ENCODE results near the gene TAT. TPM values are rescaled to one million over a fixed set of nuclear protein-coding genes. Genes with fewer than 3 reads are reported as not detected.
A peak's percentile ranks its signal among the peaks of the same experiment; 100 is the strongest.

Gene TAT
- total RNA-seq, 1 experiment from 2014 or later: not detected

DNA sequence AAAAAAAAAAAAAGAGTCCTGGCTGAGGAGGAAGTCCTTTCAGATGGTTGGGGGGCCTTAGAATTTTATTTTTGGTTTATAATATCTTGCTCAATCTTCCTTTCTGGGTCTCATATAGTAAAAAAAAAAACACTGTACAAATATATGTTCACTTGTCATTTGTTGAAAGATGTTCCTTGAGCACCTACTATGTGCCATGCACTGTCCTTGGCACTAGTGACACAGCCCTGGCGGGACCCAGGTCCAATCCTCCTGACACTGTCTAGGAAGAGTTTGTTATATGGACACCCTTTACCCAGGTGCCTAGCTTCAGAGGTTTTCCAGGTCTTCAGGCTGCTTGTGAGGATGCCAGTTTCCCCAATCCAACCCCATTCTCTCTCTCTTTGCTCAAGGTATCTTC lies 48.6 kb downstream of the TAT start:
- TSS peak; percentile 3 for BruUV-seq (replicated peaks)
- intact Hi-C loops (cut with micrococcal nuclease; ENCODE audit: unreplicated experiment): no loop called here
- TF ChIP-seq, protein P1, sequence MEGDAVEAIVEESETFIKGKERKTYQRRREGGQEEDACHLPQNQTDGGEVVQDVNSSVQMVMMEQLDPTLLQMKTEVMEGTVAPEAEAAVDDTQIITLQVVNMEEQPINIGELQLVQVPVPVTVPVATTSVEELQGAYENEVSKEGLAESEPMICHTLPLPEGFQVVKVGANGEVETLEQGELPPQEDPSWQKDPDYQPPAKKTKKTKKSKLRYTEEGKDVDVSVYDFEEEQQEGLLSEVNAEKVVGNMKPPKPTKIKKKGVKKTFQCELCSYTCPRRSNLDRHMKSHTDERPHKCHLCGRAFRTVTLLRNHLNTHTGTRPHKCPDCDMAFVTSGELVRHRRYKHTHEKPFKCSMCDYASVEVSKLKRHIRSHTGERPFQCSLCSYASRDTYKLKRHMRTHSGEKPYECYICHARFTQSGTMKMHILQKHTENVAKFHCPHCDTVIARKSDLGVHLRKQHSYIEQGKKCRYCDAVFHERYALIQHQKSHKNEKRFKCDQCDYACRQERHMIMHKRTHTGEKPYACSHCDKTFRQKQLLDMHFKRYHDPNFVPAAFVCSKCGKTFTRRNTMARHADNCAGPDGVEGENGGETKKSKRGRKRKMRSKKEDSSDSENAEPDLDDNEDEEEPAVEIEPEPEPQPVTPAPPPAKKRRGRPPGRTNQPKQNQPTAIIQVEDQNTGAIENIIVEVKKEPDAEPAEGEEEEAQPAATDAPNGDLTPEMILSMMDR (IDR thresholded peaks at IDR 0.05; ENCODE audit: unreplicated experiment): no peak
- Mint-ChIP-seq H3K9me3 (ENCODE audit: low read depth, unreplicated experiment) (no peaks in the 10 kb centered on the region), H3K27ac (ENCODE audit: unreplicated experiment) (peak overlapping the region; percentile 23), H3K4me3 (ENCODE audit: low read depth, unreplicated experiment) (peak overlapping the region; percentile 81), H3K4me1 (ENCODE audit: low read depth, unreplicated experiment) (peaks cover 59% of the 10 kb centered on the region), H3K27me3 (ENCODE audit: unreplicated experiment) (no peaks in the 10 kb centered on the region), H3K36me3 (ENCODE audit: insufficient read depth, unreplicated experiment) (peaks cover 48% of the 10 kb centered on the region)
- CTCF ChIA-PET: interaction anchor here (2.0 kb wide), 1 partner anchor 27 kb away, joined by 7 read pairs; no protein-coding TSS in a partner anchor
- DNase-seq: no peak

DNA sequence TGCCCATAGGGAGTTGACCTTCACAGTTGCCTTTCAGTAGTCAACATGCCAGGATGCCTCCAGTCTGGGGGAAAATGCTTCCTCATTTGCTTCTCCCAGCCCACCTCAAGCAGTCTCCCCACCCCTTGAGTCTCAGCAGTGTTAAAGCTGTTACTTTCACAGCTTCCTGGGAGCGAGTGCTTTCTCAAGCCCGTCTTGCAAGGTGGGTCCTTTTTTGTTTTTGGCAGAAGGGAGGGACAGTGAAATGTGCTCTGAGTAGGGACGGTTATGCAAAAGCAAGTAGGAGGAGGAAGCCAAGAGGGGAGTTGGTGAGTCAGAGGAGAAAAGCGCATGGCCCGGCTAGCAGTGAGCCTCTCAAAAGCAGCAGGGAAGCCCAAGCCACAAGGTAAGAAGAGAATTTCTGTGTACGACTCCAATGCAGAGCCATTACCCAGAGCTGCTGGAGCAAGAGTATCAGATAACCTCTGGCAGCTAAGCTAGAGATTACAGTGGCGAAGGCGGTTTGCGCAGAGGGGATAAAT lies 50.7 kb downstream of the TAT start, which contains the start of gene CHST4:
CHST4 (plus strand) TSS at position 316 of the 521 bp plus-strand sequence. CDS start 10,252 bp downstream, outside the sequence.
- intact Hi-C loops (cut with micrococcal nuclease; ENCODE audit: unreplicated experiment): loop anchor here (1.0 kb wide), 1 partner anchor 11 kb away; no protein-coding TSS in a partner anchor
- peaks cover 61% of the 10 kb centered on the region for H3K4me1 Mint-ChIP-seq (ENCODE audit: low read depth, unreplicated experiment)
- no peaks in the 10 kb centered on the region for H3K27me3 Mint-ChIP-seq (ENCODE audit: unreplicated experiment)
- peak within 1 kb of the TSS; percentile 96 for H3K27ac Mint-ChIP-seq (ENCODE audit: unreplicated experiment)
- TF ChIP-seq, protein P1 (IDR thresholded peaks at IDR 0.05; ENCODE audit: unreplicated experiment): no peak
- peaks cover 48% of the 10 kb centered on the region for H3K36me3 Mint-ChIP-seq (ENCODE audit: insufficient read depth, unreplicated experiment)
- peak within 1 kb of the TSS; percentile 81 for H3K4me3 Mint-ChIP-seq (ENCODE audit: low read depth, unreplicated experiment)
- CTCF ChIA-PET: interaction anchor here (1.0 to 2.3 kb wide), 9 partner anchors 9 to 114 kb away, joined by 3 to 16 read pairs (median 4); partner anchors contain the start of gene ZNF23
- no TSS peak for BruUV-seq (replicated peaks)
- H3K9me3 Mint-ChIP-seq (ENCODE audit: low read depth, unreplicated experiment): no peaks in the 10 kb centered on the region
- DNase-seq: peak; percentile 82

DNA sequence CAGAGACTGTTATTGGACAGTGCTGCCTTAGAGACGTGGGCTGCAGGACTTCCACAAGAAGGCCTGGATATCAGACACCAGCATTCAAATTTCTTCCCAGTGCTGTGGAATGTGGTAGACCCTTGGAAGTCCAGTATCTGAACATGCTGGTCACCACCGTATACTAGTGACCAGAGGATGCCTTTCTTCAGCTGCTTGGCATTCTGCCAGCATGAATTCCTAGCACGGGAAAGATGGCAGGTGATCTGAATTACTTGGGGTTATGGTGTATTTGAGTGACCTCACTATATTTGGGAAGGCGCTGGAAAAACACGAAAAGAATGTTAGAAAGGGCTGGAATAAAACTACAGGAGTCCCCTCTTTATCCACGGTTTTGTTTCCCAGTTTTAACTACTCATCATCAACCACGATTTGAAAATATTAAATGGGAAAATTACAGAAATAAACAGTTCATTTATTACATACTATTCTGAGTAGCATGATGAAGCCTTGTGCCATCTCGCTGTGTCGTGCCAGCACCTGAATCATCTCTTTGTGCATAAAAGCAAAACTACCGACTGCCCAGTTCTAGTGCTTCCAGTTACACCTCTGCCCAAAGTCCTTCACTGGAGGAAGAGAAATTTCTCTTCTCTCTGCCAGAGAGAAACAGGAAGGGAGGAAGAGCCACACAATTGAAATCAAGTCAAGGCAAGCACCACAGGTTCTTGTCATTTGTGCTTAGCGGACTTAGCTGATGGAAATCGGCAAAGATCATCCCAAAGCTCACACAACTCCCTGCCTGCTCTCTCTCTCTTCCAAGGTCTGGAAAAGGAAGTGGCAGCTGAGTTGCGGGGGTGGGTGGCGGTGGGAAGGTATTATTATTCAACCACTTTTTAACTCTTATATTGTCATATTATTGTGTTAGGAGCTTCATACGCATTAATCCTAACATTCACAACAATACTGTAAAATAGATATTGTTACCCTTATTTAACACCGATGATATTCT lies 52.0 kb downstream of the TAT start:
- intact Hi-C loops (cut with micrococcal nuclease; ENCODE audit: unreplicated experiment): no loop called here
- Mint-ChIP-seq H3K27ac (ENCODE audit: unreplicated experiment) (peak overlapping the region; percentile 96), H3K4me1 (ENCODE audit: low read depth, unreplicated experiment) (peaks cover 60% of the 10 kb centered on the region), H3K36me3 (ENCODE audit: insufficient read depth, unreplicated experiment) (peaks cover 41% of the 10 kb centered on the region), H3K9me3 (ENCODE audit: low read depth, unreplicated experiment) (no peaks in the 10 kb centered on the region), H3K27me3 (ENCODE audit: unreplicated experiment) (no peaks in the 10 kb centered on the region), H3K4me3 (ENCODE audit: low read depth, unreplicated experiment) (peak overlapping the region; percentile 81)
- DNase-seq: no peak
- BruUV-seq (replicated peaks): no TSS peak
- TF ChIP-seq, protein P1 (IDR thresholded peaks at IDR 0.05; ENCODE audit: unreplicated experiment): no peak
- CTCF ChIA-PET: no interaction called here

DNA sequence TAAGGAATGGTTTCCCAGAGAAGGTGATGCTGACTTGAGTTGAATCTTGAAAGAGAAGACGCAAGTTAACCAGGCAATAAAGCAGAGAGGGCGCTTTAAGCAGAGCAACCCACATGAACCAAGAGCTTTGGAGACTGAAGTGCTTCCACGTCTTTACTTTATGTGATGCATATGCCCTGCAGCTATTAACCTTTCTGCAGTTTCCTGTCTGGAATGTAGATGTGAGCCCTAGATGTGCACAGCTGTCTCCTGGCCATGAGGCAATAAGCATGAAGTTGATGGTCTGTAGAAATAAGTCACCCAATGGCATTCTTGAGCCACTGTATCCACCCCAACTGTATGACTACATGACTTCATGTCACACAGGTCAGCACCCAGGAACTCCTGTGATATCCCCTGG lies 56.3 kb downstream of the TAT start:
- DNase-seq: no peak
- Mint-ChIP-seq H3K27me3 (ENCODE audit: unreplicated experiment) (no peaks in the 10 kb centered on the region), H3K4me1 (ENCODE audit: low read depth, unreplicated experiment) (peaks cover 50% of the 10 kb centered on the region), H3K27ac (ENCODE audit: unreplicated experiment) (no peak overlapping the region), H3K36me3 (ENCODE audit: insufficient read depth, unreplicated experiment) (peaks cover 4% of the 10 kb centered on the region), H3K9me3 (ENCODE audit: low read depth, unreplicated experiment) (no peaks in the 10 kb centered on the region), H3K4me3 (ENCODE audit: low read depth, unreplicated experiment) (no peak overlapping the region)
- intact Hi-C loops (cut with micrococcal nuclease; ENCODE audit: unreplicated experiment): no loop called here
- TF ChIP-seq, protein P1 (IDR thresholded peaks at IDR 0.05; ENCODE audit: unreplicated experiment): no peak
- BruUV-seq (replicated peaks): no TSS peak
- CTCF ChIA-PET: interaction anchor here (1.1 kb wide), 1 partner anchor 9 kb away, joined by 3 read pairs; no protein-coding TSS in a partner anchor

Other genes starting within 250 kb of the TAT start
- gene CALB2, start 218.4 kb downstream of the TAT start, total RNA-seq (2022): 16.6 and 35.1 TPM in 2 replicates
- not detected in 2 replicates for gene TLE7, start 135.0 kb downstream of the TAT start, total RNA-seq (2022)
- 13.3 and 13.9 TPM in 2 replicates for gene ZNF23, start 114.8 kb downstream of the TAT start, total RNA-seq (2022)
- gene ZNF19, start 87.8 kb downstream of the TAT start, total RNA-seq (2022): 11.1 and 11.3 TPM in 2 replicates
- gene CHST4, start 50.7 kb downstream of the TAT start, total RNA-seq (2022): 72.9 and 105 TPM in 2 replicates
- 38.4 and 40.1 TPM in 2 replicates for gene MARVELD3, start 49.1 kb upstream of the TAT start, total RNA-seq (2022)
- gene PHLPP2, start 147.6 kb upstream of the TAT start, total RNA-seq (2022): 10.0 and 11.2 TPM in 2 replicates
- 144 and 152 TPM in 2 replicates for gene AP1G1, start 231.7 kb upstream of the TAT start, total RNA-seq (2022)

Measured in Calu3 (cell line).